Amniotic epithelial cell (primary cell): ENCODE data around the gene SP1.

Experiments used
- DNase-seq: peaks from one replicate; pipeline ENCODE4 v3.0.0-alpha.2; 2010; ENCODE audit warnings: low read depth

SP1 gene

GRCh38 chr12:53450936-53451335 is 71.0 kb downstream of the SP1 start:
- DNase-seq: no peak

- DNase-seq: peak; percentile 100
Measured at GRCh38 chr12:53451661-53452158, 71.7 kb downstream of the SP1 start, which contains the start of gene PCBP2. PCBP2 (plus strand) TSS chr12:53452102; CDS start chr12:53454801, 2,699 bp downstream.

DNA sequence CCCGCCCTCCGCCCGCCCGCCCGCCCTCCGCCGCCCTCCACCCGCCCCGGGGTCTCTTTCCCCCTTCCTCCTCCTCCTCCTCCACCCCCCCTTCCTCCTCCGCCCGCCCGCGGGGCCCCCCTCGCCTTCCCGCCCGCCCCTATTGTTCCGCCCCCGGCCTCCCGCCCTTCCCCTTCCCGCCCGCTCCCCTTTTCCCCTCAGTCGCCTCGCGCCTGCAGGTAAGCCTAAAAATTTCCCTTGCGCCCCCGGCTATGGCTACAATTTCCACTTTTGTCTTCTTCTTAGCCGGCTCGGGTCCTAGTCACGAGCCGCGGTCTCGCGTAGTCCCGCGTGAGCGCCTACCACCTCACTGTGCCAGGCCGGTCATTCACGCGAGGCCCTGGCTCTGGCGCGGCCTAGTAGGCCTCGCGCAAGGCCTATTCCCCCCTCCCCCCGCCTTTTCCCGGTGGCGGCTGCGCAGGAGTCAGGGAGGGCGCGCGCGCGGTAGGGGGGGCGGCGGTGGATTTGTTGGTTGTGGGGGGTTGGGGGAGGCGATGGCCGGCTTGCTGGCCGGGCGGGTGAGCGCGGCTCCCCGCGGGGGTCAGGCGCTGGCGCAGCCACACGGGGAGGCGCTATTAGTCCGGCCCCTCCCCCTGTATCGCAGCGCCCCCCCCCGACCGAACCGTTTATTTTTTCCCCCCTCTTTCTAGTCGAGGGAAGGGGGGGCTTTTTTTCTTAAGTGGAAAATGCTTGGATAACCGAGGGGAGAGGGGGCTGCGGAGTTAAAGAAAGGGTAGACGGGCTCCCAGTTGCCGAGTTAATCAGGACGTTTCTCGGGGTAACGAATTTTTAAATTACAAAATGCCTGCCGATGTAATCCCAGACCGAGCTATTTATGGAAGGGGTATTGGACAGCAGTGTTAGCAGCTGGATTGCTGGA is 72.4 kb downstream of the SP1 start:
- DNase-seq: peak; percentile 85

DNA sequence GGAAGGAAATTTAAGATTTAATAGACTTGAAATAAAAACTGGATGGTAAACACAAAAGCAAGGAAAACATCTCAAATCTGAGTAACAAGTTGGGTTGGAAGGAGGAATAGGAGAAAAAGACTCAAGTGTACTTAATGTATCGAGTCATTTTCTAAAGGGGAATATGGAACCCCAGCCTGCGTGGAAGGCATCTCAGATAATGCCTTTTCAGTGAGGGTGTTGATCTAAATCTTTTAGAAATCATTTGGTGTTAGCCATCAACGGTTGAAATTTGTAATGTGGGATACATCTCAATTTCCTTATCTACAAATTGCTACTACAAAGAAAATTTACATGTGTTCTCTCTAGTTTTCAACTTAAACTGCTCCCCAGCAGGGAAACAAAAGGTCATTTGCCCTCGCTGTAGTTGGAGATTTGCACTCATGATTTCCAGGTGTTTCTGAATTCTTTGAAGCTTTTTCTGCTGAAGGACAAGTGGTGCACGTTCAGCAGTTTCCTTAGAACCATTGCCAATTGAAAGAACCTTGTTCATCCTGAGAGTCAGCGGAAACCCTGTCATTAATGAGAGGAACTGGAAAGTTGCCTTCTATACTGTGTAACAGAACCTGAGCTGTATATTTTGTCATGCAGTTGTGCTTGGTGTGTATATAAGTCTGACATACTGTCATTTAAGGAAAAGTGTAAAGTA is 74.1 kb downstream of the SP1 start:
- DNase-seq: no peak

- DNase-seq: no peak
Measured at GRCh38 chr12:53454707-53455106, 74.7 kb downstream of the SP1 start.

GRCh38 chr12:53456654-53457366 is 76.8 kb downstream of the SP1 start:
- DNase-seq: peak; percentile 85

DNA sequence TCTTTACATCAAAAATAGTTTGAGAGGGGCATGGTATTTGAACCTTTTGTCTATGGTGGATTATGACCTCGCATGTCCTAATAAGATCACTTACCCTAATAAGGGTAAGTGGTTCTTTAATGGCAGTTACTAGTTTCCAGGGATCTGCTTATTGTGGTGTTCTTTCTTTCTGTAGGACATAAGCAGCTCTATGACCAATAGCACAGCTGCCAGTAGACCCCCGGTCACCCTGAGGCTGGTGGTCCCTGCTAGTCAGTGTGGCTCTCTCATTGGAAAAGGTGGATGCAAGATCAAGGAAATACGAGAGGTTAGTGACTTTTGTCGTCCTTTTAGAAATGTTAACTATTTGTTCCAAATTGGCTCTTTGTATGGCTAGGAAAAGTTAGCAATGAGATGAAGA is 79.1 kb downstream of the SP1 start:
- DNase-seq: no peak

- DNase-seq: no peak
Measured at GRCh38 chr12:53461059-53461458, 81.1 kb downstream of the SP1 start.

DNA sequence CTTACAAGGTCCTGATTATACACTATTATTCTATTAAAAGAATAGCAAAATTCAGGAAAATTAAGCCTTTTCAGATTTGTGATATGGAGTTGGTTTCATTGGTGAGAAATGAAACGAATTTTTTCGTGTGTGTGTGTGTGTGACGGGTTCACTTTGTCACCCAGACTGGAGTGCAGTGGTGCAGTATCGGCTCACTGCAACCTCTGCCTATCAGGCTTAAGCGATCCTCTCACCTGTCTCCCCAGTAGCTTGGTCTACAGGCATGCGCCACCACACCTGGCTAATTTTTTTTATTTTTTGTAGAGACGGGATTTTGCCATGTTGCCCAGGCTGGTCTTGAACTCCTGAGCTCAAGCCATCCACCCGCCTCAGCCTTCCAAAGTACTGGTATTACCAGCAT is 81.6 kb downstream of the SP1 start:
- DNase-seq: no peak

GRCh38 chr12:53462935-53463334 is 83.0 kb downstream of the SP1 start:
- DNase-seq: no peak

DNA sequence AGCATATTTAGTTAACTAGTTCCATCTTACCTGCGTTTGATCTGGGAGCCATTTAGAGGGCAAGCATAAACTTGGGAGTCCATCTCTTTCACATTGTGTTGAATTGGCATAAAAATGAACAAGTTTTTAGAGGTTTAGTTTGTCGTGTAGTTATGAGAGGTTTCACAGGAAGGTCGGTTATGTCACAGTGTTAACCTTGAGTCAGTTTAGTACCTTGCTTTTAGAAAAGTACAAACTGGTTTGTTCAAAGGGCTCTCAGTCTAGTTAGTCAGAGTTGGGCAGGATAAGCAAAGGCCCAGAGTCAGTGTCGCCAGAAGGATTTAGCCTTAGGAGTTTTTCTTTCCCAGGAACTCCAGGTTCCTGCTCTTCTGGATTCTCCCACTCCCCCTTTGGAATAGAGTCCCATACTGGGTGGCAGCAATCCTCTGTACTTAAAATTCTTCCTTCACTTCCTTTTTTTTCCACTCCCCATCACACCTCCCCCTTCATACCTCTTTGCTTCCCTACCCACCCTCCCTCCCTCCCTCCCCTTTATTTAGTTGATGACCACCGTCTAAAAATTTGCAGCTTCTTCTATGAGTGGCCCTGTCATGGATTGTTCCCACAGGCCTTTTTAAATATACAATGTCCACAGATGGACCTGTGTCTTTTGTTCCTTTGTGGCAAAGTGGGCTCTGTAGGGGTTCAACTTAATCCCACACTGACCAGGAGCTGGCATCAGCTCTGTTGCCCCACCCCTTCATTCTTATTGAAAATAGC is 84.0 kb downstream of the SP1 start:
- DNase-seq: no peak

- no peak for DNase-seq
Measured at GRCh38 chr12:53464685-53465418, 84.9 kb downstream of the SP1 start.

GRCh38 chr12:53465679-53466078 is 85.7 kb downstream of the SP1 start:
- no peak for DNase-seq
